ENCODE measurements around the gene DCP2. TPM values are rescaled to one million over a fixed set of nuclear protein-coding genes. Genes with fewer than 3 reads are reported as not detected.

DCP2 gene
- total and polyA plus RNA-seq, 2 donors (not counting 1 experiment from before 2014, with no cell fraction given) = 7.9 to 19.5 TPM

DNA sequence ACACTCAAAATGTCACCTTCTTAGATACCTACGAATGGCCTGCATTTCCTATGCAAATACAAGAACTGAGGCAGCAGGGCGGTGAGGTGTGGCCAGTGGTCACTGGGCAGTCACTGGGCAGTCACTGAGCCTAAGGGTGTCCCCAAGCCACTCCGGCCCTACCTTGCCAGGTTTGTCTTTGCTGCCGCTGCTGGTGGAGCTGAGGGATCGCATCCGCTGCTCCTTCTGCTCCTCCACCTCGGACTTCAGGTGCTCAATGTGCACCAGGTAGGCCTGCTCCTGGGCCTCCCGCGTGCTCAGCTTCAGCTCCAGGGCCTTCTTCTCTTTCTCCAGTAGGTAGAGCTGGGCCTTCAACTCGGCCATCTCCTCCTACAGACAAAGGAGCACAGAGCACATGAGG lies 72.3 kb downstream of the DCP2 start:
- no peak for DNase-seq (ENCODE audit: low read depth in 2 of 2)
- TF ChIP-seq EZH2 (IDR thresholded peaks at IDR 0.05; ENCODE audit: low read length, missing control alignments) (no peak), CTCF (conservative IDR thresholded peaks at IDR 0.05 in 1 of 2, IDR thresholded peaks at IDR 0.05 in 1 of 2; ENCODE audit: low read depth in 1 of 2, low read length in 2 of 2) (no peak)
- no peaks in the 10 kb centered on the region for H3K79me2 ChIP-seq (ENCODE audit: control insufficient read depth, insufficient read depth, low read length)

GRCh38 chr5:113050721-113051382 lies 74.3 kb downstream of the DCP2 start:
- H3K4me2 ChIP-seq (ENCODE audit: extremely low read depth, insufficient read depth, low read length) = peak overlapping the region; percentile 68
- H3K27ac ChIP-seq (ENCODE audit: insufficient read depth, low read length) = peak overlapping the region; percentile 41
- H3K4me1 ChIP-seq (ENCODE audit: control insufficient read depth, extremely low read depth, insufficient read depth, low read length) = peaks cover 13% of the 10 kb centered on the region
- H3K9me3 ChIP-seq (ENCODE audit: control insufficient read depth, insufficient read depth, low read depth, low read length) = no peaks in the 10 kb centered on the region
- peak overlapping the region; percentile 26 for H2AFZ ChIP-seq (ENCODE audit: low read length)
- no peaks in the 10 kb centered on the region for H3K79me2 ChIP-seq (ENCODE audit: control insufficient read depth, insufficient read depth, low read length)
- no peaks in the 10 kb centered on the region for H3K27me3 ChIP-seq (ENCODE audit: control insufficient read depth, insufficient read depth, low read length)
- TF ChIP-seq EZH2 (IDR thresholded peaks at IDR 0.05; ENCODE audit: low read length, missing control alignments) (no peak), CTCF (conservative IDR thresholded peaks at IDR 0.05 in 1 of 2, IDR thresholded peaks at IDR 0.05 in 1 of 2; ENCODE audit: low read depth in 1 of 2, low read length in 2 of 2) (no peak)
- DNase-seq (ENCODE audit: low read depth in 2 of 2) = peak; percentile 65 to 87
- H3K36me3 ChIP-seq (ENCODE audit: control insufficient read depth, insufficient read depth, low read length) = no peaks in the 10 kb centered on the region
- no peak overlapping the region for H3K4me3 ChIP-seq (replicated peaks in 1 of 4; ENCODE audit: control extremely low read depth in 1 of 4, insufficient read depth in 1 of 4, low read depth in 3 of 4, low read length in 4 of 4)
- no peak overlapping the region for H3K9ac ChIP-seq (ENCODE audit: insufficient read depth, low read length)
- no peaks in the 10 kb centered on the region for H4K20me1 ChIP-seq (ENCODE audit: control insufficient read depth, extremely low read depth, insufficient read depth, low read length)

More for the DNA sequence above, 72.3 kb downstream of the DCP2 start:
- Histone ChIP-seq H3K9ac (ENCODE audit: insufficient read depth, low read length) (no peak overlapping the region), H3K27ac (ENCODE audit: insufficient read depth, low read length) (no peak overlapping the region), H3K27me3 (ENCODE audit: control insufficient read depth, insufficient read depth, low read length) (no peaks in the 10 kb centered on the region), H3K36me3 (ENCODE audit: control insufficient read depth, insufficient read depth, low read length) (no peaks in the 10 kb centered on the region), H2AFZ (ENCODE audit: low read length) (no peak overlapping the region), H3K9me3 (ENCODE audit: control insufficient read depth, insufficient read depth, low read depth, low read length) (no peaks in the 10 kb centered on the region), H3K4me3 (replicated peaks in 1 of 4; ENCODE audit: control extremely low read depth in 1 of 4, insufficient read depth in 1 of 4, low read depth in 3 of 4, low read length in 4 of 4) (no peak overlapping the region), H3K4me1 (ENCODE audit: control insufficient read depth, extremely low read depth, insufficient read depth, low read length) (peaks cover 13% of the 10 kb centered on the region), H4K20me1 (ENCODE audit: control insufficient read depth, extremely low read depth, insufficient read depth, low read length) (no peaks in the 10 kb centered on the region), H3K4me2 (ENCODE audit: extremely low read depth, insufficient read depth, low read length) (no peak overlapping the region)

DNA sequence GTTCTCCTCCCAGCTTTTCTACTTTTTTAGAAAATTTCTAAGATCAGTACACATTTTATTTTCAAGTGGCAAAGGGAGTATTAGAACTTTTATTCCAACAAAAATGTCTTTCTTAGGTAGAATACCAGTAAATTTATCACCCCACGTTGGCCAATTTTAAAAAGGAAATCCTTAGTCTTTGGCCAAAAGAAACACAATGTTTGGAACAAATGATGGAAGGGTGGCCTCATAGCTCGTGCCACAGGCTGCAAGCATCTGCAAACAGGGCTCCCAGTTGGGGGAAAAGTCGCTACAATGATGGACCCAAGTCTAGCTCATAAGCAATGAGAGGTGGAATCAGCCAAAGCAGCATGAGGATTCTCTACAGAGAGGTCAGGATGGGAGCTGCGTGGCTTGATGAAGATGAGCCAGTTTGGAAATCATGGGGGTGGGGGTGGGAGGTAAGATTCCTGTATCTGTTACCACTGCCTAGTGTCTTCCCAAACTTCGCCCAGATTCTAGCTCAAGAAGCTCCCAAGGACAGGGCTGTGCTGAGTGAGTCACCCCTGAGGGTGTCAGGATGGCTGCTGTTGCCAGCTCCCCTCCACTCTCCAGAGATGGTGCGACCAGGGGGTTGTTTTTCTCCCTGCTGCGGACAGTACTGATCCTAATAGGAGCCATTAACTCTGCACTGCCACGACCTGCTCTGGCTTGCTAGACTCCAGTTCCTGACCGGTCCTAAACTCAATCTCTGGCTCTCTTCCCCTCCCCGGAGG lies 75.6 kb downstream of the DCP2 start:
- H3K27me3 ChIP-seq (ENCODE audit: control insufficient read depth, insufficient read depth, low read length) = no peaks in the 10 kb centered on the region
- TF ChIP-seq EZH2 (IDR thresholded peaks at IDR 0.05; ENCODE audit: low read length, missing control alignments) = no peak
- no peak overlapping the region for H3K4me2 ChIP-seq (ENCODE audit: extremely low read depth, insufficient read depth, low read length)
- H4K20me1 ChIP-seq (ENCODE audit: control insufficient read depth, extremely low read depth, insufficient read depth, low read length) = no peaks in the 10 kb centered on the region
- no peaks in the 10 kb centered on the region for H3K9me3 ChIP-seq (ENCODE audit: control insufficient read depth, insufficient read depth, low read depth, low read length)
- H3K27ac ChIP-seq (ENCODE audit: insufficient read depth, low read length) = no peak overlapping the region
- H2AFZ ChIP-seq (ENCODE audit: low read length) = no peak overlapping the region
- peaks cover 13% of the 10 kb centered on the region for H3K4me1 ChIP-seq (ENCODE audit: control insufficient read depth, extremely low read depth, insufficient read depth, low read length)
- H3K79me2 ChIP-seq (ENCODE audit: control insufficient read depth, insufficient read depth, low read length) = no peaks in the 10 kb centered on the region
- H3K36me3 ChIP-seq (ENCODE audit: control insufficient read depth, insufficient read depth, low read length) = no peaks in the 10 kb centered on the region
- H3K4me3 ChIP-seq (replicated peaks in 1 of 4; ENCODE audit: control extremely low read depth in 1 of 4, insufficient read depth in 1 of 4, low read depth in 3 of 4, low read length in 4 of 4) = no peak overlapping the region
- DNase-seq (ENCODE audit: low read depth in 2 of 2) = no peak
- H3K9ac ChIP-seq (ENCODE audit: insufficient read depth, low read length) = no peak overlapping the region

Data from fibroblast of lung (primary cell).